PFSK-1 (cell line): ENCODE data around the gene GALNT14.

Experiments used
- POLR2AphosphoS5 ChIP-seq: IDR thresholded peaks from 2 replicates; pipeline ENCODE4 v1.6.1; 2012; ENCODE audit warnings: low read depth, mild to moderate bottlenecking, control low read depth, low read length, moderate library complexity
- TAF1 ChIP-seq: IDR thresholded peaks from 2 replicates; pipeline ENCODE4 v1.6.1; 2012; ENCODE audit warnings: low read length, control low read depth, borderline replicate concordance; ENCODE audit not compliant: insufficient read depth

GRCh38 chr2:31088504-31089195, 49.6 kb downstream of the GALNT14 start:
- TF ChIP-seq TAF1 (no peak), POLR2AphosphoS5 (no peak)
